Stimulated activated CD8-positive, alpha-beta memory T cell treated with anti-CD3 and anti-CD28 coated beads, Interleukin-12 subunit alpha, Interleukin-12 subunit beta, amount 100 ng/mL, for 24 hours (primary cell): ENCODE data around the gene SCGB2A2.

Experiments used
- DNase-seq: peaks from one replicate; pipeline ENCODE4 v3.0.0-alpha.2; 2020; ENCODE audit errors: extremely low read depth

Gene SCGB2A2

DNA sequence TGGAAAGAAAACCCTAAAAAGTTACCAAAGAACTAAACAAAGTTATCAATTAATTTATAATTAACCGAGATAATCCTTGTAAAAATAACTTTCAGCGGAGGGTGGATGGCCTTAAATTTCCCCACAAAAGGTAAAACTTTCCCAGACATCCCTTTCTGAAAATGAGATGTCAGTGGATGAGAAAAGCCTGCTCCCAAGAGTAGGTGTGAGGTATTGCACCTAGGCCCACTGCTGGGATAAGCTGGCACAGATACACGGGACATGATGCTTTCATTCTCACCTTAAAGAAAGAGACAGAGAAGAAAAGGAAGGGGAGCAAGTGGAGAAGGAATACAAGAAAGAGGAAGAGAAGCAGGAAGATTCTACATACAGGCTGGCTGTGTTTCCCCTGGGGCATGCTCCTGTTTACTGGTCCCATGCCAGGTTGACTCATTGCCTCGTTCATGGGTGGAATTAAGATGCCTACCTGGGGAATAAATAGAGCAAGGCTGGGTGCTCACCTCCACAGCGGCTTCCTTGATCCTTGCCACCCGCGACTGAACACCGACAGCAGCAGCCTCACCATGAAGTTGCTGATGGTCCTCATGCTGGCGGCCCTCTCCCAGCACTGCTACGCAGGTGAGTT, at the start of gene SCGB2A2:
TSS of gene SCGB2A2 (plus strand) at position 505 of the 625 bp plus-strand sequence. CDS start at position 564, 59 bp downstream.
- DNase-seq: no peak

DNA sequence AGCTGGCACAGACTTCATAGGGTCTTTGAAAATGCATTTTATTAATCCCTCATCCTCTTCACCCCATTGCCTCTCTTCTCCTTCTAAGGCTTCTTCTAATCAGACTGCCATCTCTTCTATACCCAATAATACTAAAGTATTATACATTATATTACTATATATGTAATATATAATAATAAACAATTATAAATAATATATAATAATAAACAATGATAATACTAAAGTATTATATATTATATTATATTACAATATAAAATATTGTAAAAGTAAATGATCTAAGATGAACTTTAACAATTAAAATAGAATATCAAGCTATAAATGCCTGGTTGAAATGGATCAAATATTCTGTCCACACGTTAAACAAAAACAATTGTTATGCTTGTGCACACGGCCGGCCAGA, 48.5 kb upstream of the SCGB2A2 start:
- DNase-seq: no peak

DNA sequence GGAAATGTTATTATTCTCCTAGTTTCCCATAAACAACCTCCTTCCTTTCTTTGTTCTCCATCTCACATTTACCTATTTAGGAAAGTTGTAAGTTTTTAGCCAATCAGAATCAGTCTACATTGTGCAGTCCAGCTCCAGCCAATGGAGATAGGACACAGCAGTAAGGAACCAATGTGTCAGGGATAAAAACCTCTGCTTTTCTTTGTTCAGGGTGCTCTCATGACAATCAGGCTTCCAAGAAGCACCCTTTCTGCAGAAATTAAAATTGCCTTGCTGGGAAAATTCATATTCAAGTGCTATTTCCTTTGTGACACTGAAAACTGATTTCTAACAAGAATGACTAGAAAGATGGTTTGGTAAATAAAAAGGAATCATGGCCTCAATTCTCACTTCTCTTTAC, 46.9 kb upstream of the SCGB2A2 start:
- no peak for DNase-seq

- DNase-seq: no peak
Observed at GRCh38 chr11:62233730-62234129, 36.2 kb upstream of the SCGB2A2 start.

- no peak for DNase-seq
Observed at GRCh38 chr11:62236187-62236586, 33.8 kb upstream of the SCGB2A2 start.

GRCh38 chr11:62237499-62237898, 32.5 kb upstream of the SCGB2A2 start:
- no peak for DNase-seq

DNA sequence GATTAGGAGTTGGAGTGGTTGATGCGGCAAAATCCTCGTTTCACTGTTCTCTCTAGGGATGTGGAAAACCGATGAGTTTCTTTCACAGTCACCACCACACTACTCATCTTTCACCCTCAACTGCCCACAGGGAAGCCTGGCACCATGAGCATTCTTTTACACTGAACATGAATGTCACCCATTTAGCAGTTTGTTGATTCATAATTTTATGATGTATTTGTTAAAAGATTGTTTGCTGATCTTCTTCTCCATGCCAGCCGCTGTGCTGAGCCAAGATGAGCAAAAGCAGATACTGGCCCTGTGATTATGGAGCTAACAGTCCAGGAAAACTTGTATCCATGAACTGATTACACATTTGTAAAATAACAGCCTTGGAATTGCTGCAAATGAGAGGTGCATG, 31.8 kb upstream of the SCGB2A2 start:
- DNase-seq: no peak

DNA sequence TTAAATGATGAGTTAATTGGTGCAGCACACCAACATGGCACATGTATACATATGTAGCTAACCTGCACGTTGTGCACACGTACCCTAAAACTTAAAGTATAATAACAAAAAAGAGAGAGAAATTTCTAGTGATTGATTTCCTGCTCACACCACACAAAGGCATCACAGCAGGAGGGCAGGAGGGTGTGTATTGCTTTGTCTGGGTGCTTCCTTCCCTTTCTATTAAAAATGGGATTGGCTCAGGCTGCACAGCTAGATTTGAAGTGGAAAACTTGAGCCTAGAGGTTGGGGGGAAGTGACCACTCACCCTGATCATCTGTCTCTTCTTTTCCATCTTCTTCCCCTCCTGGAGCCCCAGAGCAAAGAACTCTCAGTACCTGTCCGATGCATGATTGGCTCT, 28.9 kb upstream of the SCGB2A2 start:
- DNase-seq: no peak

DNA sequence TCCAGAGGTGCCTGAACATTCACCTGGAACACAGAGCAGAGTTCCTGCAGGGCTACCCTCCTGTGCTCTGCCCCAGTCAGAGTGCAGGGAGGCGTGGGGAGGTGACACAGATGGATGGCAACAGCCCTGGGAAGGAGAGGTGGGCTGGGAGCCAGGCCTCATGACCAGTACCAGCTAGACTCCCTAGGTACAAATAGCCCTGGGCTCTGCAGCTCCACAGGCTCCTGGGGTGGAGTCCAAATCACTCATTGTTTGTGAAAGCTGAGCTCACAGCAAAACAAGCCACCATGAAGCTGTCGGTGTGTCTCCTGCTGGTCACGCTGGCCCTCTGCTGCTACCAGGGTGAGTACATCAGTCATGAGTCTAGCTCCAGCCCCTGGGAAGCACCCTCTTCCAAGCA, 27.9 kb upstream of the SCGB2A2 start, which contains the start of gene SCGB1D2:
TSS of gene SCGB1D2 (plus strand) at position 219 of the 400 bp plus-strand sequence. CDS start at position 288, 69 bp downstream.
- no peak for DNase-seq

GRCh38 chr11:62245271-62245753, 24.6 kb upstream of the SCGB2A2 start:
- no peak for DNase-seq

DNA sequence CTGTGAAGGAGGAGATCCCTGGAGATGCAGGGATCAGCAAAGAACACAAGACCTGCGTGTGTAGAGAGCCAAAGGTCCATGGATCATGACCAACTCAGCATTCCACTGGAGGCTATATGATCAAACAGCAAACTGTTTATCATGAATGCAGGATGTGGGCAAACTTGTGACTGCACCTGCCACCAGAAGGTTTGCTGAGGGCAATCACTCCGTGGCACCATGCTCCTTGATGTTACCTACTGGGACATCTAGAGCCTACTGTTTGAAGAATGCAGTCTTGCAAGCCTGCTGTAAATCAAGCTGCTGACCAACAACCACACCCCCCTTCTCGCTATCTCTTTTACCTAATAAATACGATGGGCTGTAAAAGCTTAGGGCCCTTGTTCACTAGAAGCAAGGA, 18.3 kb upstream of the SCGB2A2 start:
- no peak for DNase-seq

GRCh38 chr11:62253999-62254542, 15.9 kb upstream of the SCGB2A2 start:
- no peak for DNase-seq

DNA sequence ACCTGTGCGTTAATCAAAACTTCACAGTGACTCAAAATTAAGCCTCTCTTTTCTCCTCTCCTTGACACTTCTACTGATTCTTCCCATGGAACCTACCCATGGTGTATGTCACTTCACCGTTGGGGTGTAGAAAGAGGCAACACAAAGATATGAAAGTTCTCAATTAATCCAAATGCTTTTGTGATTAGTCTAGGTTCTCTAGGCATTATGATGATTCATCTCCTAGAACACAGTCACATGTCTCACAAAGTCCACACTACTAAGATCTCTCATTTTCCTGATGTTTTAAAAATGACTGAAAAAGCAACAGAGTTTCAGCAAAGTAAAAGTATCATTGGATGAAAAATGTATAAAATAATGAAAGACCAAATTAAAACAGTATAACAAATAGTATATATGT, 13.7 kb upstream of the SCGB2A2 start:
- DNase-seq: no peak

DNA sequence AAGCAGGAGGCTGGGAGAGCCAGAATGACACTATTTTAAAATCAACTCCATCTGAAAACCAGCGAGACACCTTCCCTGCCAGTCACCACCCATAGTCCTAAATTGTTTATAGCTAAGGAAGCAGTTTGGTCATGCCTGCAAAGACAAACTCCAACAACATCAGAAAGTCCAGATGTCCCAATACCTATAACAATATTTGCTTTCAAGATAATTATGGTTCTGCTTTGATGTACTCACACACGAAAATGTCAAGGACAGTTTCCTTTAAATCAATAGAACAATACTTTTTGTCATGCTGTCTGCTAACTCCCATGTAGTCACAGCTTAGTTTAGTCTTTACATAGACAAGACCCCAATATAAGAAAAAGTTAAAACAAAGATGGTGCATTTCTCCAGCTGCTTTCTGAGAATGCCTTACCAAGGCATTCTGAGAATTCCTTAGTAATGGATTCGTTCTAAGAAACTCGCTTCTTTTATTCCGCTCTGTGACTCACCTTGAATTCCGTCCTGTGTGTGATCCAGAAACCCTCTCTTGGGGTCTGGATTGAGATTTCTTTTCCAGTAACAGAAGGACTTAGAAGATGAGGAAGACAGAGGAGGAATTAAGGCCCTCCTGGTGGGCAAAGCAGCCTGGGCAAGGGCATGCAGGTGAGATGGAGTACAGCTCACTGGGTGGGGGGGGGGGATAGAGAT, 9.6 kb upstream of the SCGB2A2 start:
- no peak for DNase-seq

DNA sequence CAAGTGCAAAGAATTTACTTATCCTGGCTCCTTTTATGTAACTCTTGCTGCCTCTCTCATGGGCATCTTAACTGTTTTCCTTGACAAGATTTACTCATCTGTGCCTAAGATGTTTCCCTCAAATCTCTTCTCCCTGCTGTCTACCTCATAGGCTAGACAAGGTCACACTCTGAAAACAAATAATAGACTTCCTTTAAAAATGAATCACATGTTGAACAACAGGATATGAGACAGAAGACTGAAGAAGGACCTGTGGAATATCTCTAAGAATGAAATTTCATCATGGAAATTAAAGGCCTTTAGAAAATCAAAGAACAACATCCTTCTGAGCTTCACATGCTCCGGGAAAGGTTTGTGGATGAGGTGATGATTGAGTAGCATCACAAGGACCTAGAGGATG, 6.0 kb upstream of the SCGB2A2 start:
- DNase-seq: no peak

- no peak for DNase-seq
Observed at GRCh38 chr11:62266558-62266957, 3.4 kb upstream of the SCGB2A2 start.

DNA sequence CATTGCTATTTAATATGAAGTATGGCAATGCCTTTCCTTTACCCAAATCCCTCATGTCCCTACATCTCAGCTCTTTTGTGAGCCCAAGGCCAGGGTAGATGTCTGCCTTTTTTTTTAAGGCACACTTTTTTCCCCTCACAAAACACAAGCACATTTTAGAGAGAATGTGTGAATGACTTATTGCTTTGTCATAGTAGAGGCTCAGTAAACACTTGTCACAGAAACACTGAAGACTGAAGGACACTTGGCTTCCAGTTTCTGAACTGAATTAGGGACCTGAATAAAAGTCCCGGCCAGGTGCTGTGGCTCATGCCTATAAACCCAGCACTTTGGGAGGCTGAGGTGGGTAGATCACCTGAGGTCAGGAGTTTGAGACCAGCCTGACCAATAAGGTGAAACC, 2.9 kb upstream of the SCGB2A2 start:
- DNase-seq: no peak

DNA sequence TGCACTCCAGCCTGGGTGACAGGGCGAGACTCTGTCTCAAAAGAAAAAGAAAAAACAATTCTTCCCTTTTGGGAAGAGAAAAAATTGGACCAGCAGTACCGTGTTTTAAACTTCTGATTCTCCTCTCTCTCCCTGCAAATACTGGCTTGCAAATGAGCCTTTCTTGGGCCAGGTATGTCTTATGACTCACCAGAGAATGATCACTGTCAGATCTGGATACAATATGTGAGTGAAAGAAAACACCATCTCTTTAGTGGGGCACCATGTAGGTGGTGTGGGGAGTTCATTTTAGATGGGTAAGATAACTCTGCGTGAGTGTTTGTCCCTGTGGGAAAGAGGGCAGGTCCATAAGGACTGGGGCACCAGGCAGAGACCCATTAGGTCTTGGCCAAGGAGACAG, 2.4 kb upstream of the SCGB2A2 start:
- DNase-seq: no peak

GRCh38 chr11:62273284-62273683, 3.3 kb downstream of the SCGB2A2 start:
- DNase-seq: no peak

DNA sequence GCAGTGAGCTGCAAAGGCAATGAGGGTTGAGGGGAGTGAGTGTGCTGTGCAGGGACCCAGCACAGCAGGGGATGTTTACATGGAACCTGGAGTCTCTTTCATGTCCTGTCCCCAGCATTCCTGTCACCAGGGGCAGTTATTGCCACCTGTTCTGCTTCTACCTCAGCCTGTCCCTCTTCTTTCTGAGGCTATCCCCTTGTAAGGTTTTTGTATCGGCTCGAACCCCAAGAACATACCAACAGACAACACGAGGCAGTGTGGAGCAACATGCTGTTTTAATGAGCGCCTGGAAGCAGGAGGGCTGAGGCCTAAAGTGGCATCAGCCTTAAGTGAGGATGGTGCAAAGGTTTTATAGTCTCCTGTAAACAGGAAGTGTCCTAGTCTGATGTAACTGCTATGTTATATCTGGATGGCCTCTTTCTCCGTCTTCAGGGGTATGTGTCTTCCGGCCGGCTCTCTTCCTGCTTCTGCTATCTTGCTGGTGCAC, 3.9 kb downstream of the SCGB2A2 start:
- no peak for DNase-seq

DNA sequence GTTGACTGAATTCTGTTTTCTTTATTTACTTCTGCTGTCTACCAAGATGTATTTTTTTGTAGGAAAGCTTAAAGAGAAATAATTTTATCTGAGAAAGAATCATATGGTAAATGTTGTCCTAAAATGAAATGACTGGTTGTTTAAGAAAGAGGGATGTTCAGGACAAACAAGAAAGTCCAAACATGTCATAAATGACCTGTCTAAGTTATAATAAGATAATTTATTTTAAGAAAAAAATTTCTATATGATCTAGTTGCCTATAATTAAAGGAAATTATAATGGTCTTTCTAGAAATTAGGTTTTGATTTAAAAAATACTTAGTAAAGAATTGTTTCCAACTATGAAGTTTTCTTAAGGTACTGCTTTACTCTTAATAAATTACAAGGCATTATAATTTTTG, 10.5 kb downstream of the SCGB2A2 start:
- no peak for DNase-seq

- no peak for DNase-seq
Observed at GRCh38 chr11:62295504-62295903, 25.5 kb downstream of the SCGB2A2 start.

DNA sequence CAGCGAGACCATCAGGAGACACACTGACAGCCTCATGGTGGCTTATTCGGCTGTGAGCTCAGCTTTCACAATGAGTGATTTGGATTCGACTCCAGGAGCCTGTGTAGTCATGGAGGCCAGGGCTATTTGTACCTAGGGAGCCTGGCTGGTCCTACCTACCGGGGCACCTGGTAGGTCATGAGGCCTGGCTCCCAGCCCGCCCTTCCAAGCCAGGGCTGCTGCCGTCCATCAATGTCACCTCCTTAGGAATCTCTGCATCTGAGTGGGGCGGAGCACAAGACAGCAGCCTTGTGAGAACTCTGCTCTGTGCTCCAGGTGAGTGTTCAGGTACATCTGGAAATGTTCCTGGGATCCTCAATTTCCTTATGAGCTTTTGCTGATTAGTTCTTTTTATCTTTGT, 29.0 kb downstream of the SCGB2A2 start, which contains the start of gene SCGB1D4:
TSS of gene SCGB1D4 (minus strand) at position 101 of the 400 bp plus-strand sequence. CDS start at position 36, 65 bp downstream.
- no peak for DNase-seq
